NT2/D1 (cell line): ENCODE data around the gene MSANTD2.

Experiments
- SUZ12 ChIP-seq: IDR thresholded peaks from 2 replicates; pipeline ENCODE4 v1.6.1; 2011; ENCODE audit not compliant: insufficient read length, insufficient read depth; ENCODE audit errors: extremely low read depth
- ZNF274 ChIP-seq: IDR thresholded peaks from 2 replicates; pipeline ENCODE4 v1.6.1; 2011; ENCODE audit warnings: mild to moderate bottlenecking, low read depth, low read length

DNA sequence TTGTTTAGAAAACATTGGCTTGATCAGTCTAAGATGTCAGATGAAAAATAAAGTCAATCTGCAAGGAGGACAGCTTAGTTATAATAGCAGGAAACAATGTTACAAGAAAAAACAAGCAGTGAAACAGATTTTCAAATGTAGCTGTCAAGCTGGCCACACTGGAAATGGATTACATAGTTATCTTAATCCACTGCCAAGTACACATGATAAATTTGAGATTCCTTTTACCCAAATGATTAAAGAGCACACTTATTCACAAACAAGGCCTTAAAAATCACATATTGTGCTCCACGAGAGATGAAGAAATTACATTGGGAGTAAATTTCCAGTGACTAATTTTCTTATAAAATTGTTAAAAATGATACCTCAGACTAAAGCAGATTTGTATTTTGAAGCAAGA, 20.6 kb downstream of the MSANTD2 start:
- no peak for TF ChIP-seq ZNF274
- TF ChIP-seq SUZ12 = no peak
